Sigmoid colon (tissue), 7 donors: ENCODE measurements around the gene HEATR1. TPM values are rescaled to one million over a fixed set of nuclear protein-coding genes. Genes with fewer than 3 reads are reported as not detected.

Experiments
- DNase-seq: peaks from one replicate; pipeline ENCODE4 v3.0.0-alpha.2; 2019
- H3K27ac ChIP-seq, 4 donors: fragments of 200-600 bp; sonication (generic); one replicate each; pipeline ENCODE4 v1.5.1; 2016 to 2019; ENCODE audit warnings: mild to moderate bottlenecking in 1 of 4
- H3K27me3 ChIP-seq, 3 donors: fragments of 200-600 bp; sonication (generic); one replicate each; pipeline ENCODE4 v1.5.1; 2019; ENCODE audit warnings: mild to moderate bottlenecking in 1 of 3
- H3K36me3 ChIP-seq, 4 donors: fragments of 200-600 bp; sonication (generic); one replicate each; pipeline ENCODE4 v1.5.1; 2016 to 2019
- H3K4me1 ChIP-seq, 4 donors: fragments of 200-600 bp; sonication (generic); one replicate each; pipeline ENCODE4 v1.5.1; 2017 to 2019
- H3K4me3 ChIP-seq, 4 donors: fragments of 200-600 bp; sonication (generic); one replicate each; pipeline ENCODE4 v1.5.1; 2017 to 2019; ENCODE audit warnings: mild to moderate bottlenecking in 2 of 4, moderate library complexity in 1 of 4
- H3K9me3 ChIP-seq, 4 donors: fragments of 200-600 bp in 3 of 4; sonication (generic) in 3 of 4; one replicate each; pipeline versions ENCODE4 v1.5.1 to v1.6.1; 2013 to 2019
- CTCF ChIP-seq, 4 experiments: fragments of 450-650 bp in 3 of 4; fragments of 200-600 bp in 1 of 4; IDR thresholded peaks; one replicate each; pipeline ENCODE4 v1.5.1; 2016 to 2019; ENCODE audit warnings: antibody characterized with exemption in 4 of 4, mild to moderate bottlenecking in 3 of 4, moderate library complexity in 2 of 4
- EP300 ChIP-seq, 4 donors: sonication (generic); formaldehyde crosslinking; IDR thresholded peaks; one replicate each; pipeline ENCODE4 v1.6.1; 2017; ENCODE audit warnings: antibody characterized with exemption in 4 of 4
- POLR2A ChIP-seq, 2 donors: fragments of 450-650 bp; IDR thresholded peaks; one replicate each; pipeline ENCODE4 v1.6.1; 2016; ENCODE audit warnings: antibody characterized with exemption in 2 of 2, mild to moderate bottlenecking in 2 of 2, moderate library complexity in 2 of 2
- POLR2AphosphoS5 ChIP-seq, 4 donors: sonication (generic); formaldehyde crosslinking; IDR thresholded peaks; one replicate each; pipeline ENCODE4 v1.6.1; 2017; ENCODE audit warnings: antibody characterized with exemption in 4 of 4
- WGBS, 2 donors: extraction: QIAGEN DNeasy Blood & Tissue Kit; methylation state at CpG; one replicate each; pipeline ENCODE4 v1.1.7; 2013; 5-methylcytosine and 5-hydroxymethylcytosine counted together
- intact Hi-C: fragments of 100-400 bp; cut with DNase I; formaldehyde crosslinking; loops from one replicate; pipeline ENCODE4 v1.15.1; 2023
- polyA plus RNA-seq, 3 donors: library from polyadenylated mRNA; stranded (reverse); fragments of 200-250 nt; gene quantifications; one replicate each; pipeline ENCODE4 v1.2.3, GENCODE V29; 2013
- total RNA-seq, 4 donors: library from RNA; depleted of rRNA; stranded (reverse); fragments of >200 nt; gene quantifications; one replicate each; pipeline ENCODE4 v1.1.0, GENCODE V29; 2016
- donor health status: healthy with polysubstance abuse.
- donor health status: Bipolar disorder and iron deficiency.
- donor health status: healthy.

The HEATR1 gene
- 10 to 100 TPM; 14.4 to 22.1 (median 19.2) TPM for total RNA-seq
- polyA plus RNA-seq, result 1 to 10 TPM in 2 of 3 donors, under 1 TPM in 1; 0.92 to 8.0 (median 1.2) TPM

GRCh38 chr1:236603991-236604904, at the start of gene HEATR1:
Gene HEATR1 (minus strand): TSS chr1:236604516. CDS start chr1:236604095, 421 bp downstream.
- TF ChIP-seq CTCF (IDR thresholded peaks at IDR 0.05), result no peak
- TF ChIP-seq POLR2AphosphoS5 (IDR thresholded peaks at IDR 0.05), result peak; percentile 77 to 94 (median 79)
- TF ChIP-seq EP300 (IDR thresholded peaks at IDR 0.05), result peak in 2 of 4 donors; percentile 12 to 54
- peak in 1 of 2 donors; percentile 17 for TF ChIP-seq POLR2A (IDR thresholded peaks at IDR 0.05)
- intact Hi-C loops, result loop anchor here (1.0 to 10.0 kb wide), 4 partner anchors 191 to 961 kb away; partner anchors contain the start of genes ERO1B and MTR
- peak within 1 kb of the TSS; percentile 87 to 90 (median 88) for H3K27ac ChIP-seq
- H3K4me1 ChIP-seq, result peaks cover 0 to 22% (median 15%) of the 10 kb centered on the region in 4 donors
- 0% methylated on average over 54 of the region's 54 CpGs for WGBS, 2 donors
- peaks cover 0 to 21% (median 0%) of the 10 kb centered on the region in 4 donors for H3K36me3 ChIP-seq
- H3K4me3 ChIP-seq, result peak within 1 kb of the TSS; percentile 72 to 87 (median 86)
- peak; percentile 97 for DNase-seq
- no peaks in the 10 kb centered on the region for H3K9me3 ChIP-seq
- H3K27me3 ChIP-seq, result no peaks in the 10 kb centered on the region

GRCh38 chr1:236645016-236645680, 40.8 kb upstream of the HEATR1 start:
- Histone ChIP-seq H3K4me1 (no peaks in the 10 kb centered on the region), H3K9me3 (no peaks in the 10 kb centered on the region), H3K4me3 (no peak overlapping the region), H3K27me3 (no peaks in the 10 kb centered on the region), H3K27ac (no peak overlapping the region), H3K36me3 (no peaks in the 10 kb centered on the region)
- TF ChIP-seq CTCF (IDR thresholded peaks at IDR 0.05) (no peak), POLR2A (IDR thresholded peaks at IDR 0.05) (no peak), EP300 (IDR thresholded peaks at IDR 0.05) (no peak), POLR2AphosphoS5 (IDR thresholded peaks at IDR 0.05) (no peak)
- no peak for DNase-seq
- 64 to 82% methylated on average over 5 of the region's 5 CpGs for WGBS, 2 donors
- intact Hi-C loops, result no loop called here

GRCh38 chr1:236642763-236643162, 38.4 kb upstream of the HEATR1 start:
- Histone ChIP-seq H3K9me3 (no peaks in the 10 kb centered on the region), H3K27ac (no peak overlapping the region), H3K27me3 (no peaks in the 10 kb centered on the region), H3K4me1 (no peaks in the 10 kb centered on the region), H3K36me3 (no peaks in the 10 kb centered on the region), H3K4me3 (no peak overlapping the region)
- intact Hi-C loops, result no loop called here
- DNase-seq, result no peak
- TF ChIP-seq POLR2AphosphoS5 (IDR thresholded peaks at IDR 0.05) (no peak), POLR2A (IDR thresholded peaks at IDR 0.05) (no peak), EP300 (IDR thresholded peaks at IDR 0.05) (no peak), CTCF (IDR thresholded peaks at IDR 0.05) (no peak)
- 73 to 86% methylated on average over 4 of the region's 4 CpGs for WGBS, 2 donors

GRCh38 chr1:236639686-236640085, 35.4 kb upstream of the HEATR1 start:
- Histone ChIP-seq H3K4me1 (no peaks in the 10 kb centered on the region), H3K4me3 (no peak overlapping the region), H3K9me3 (no peaks in the 10 kb centered on the region), H3K27ac (no peak overlapping the region), H3K36me3 (no peaks in the 10 kb centered on the region), H3K27me3 (no peaks in the 10 kb centered on the region)
- WGBS, 2 donors, result 67 to 74% methylated on average over 4 of the region's 4 CpGs
- no peak for TF ChIP-seq EP300 (IDR thresholded peaks at IDR 0.05)
- TF ChIP-seq POLR2AphosphoS5 (IDR thresholded peaks at IDR 0.05), result no peak
- no peak for TF ChIP-seq POLR2A (IDR thresholded peaks at IDR 0.05)
- TF ChIP-seq CTCF (IDR thresholded peaks at IDR 0.05), result no peak
- DNase-seq, result no peak
- intact Hi-C loops, result no loop called here
